Coronary artery (tissue), 2 donors: ENCODE measurements around the gene ANKS6.
"Not testable (repeated sequence)": the region's sequence is repeated elsewhere in the genome, so short reads cannot be mapped to it uniquely, and the experiment has no call there.

Source experiments
- DNase-seq: peaks from one replicate; pipeline ENCODE4 v3.0.0-alpha.2; 2017; ENCODE audit warnings: low spot score
- H3K27ac ChIP-seq, 2 donors: fragments of 200-600 bp; sonication (generic); one replicate each; pipeline ENCODE4 v1.5.1; 2016 to 2019
- H3K4me3 ChIP-seq: fragments of 200-600 bp; sonication (generic); 2 replicates; pipeline ENCODE4 v1.5.1; 2016; ENCODE audit warnings: mild to moderate bottlenecking, moderate library complexity
- CTCF ChIP-seq: fragments of 200-600 bp; sonication (generic); IDR thresholded peaks from one replicate; pipeline ENCODE4 v1.5.1; 2019; ENCODE audit warnings: antibody characterized with exemption

ANKS6 gene

GRCh38 chr9:98691890-98692289 is 104.5 kb downstream of the ANKS6 start:
- DNase-seq: no peak
- no peak for TF ChIP-seq CTCF

GRCh38 chr9:98690686-98691085 is 105.7 kb downstream of the ANKS6 start:
- Histone ChIP-seq H3K4me3 (no peak overlapping the region), H3K27ac (no peak overlapping the region)
- no peak for DNase-seq
- TF ChIP-seq CTCF: no peak

More at GRCh38 chr9:98691890-98692289, 104.5 kb downstream of the ANKS6 start:
- Histone ChIP-seq H3K4me3 (no peak overlapping the region), H3K27ac (no peak overlapping the region)

GRCh38 chr9:98688710-98689495 is 107.5 kb downstream of the ANKS6 start:
- no peak for DNase-seq
- Histone ChIP-seq H3K27ac (no peak overlapping the region), H3K4me3 (no peak overlapping the region)
- TF ChIP-seq CTCF: no peak

- no peak for TF ChIP-seq CTCF
- H3K27ac ChIP-seq: no peak overlapping the region
- H3K4me3 ChIP-seq: no peak overlapping the region
- DNase-seq: no peak
Observed at GRCh38 chr9:98687911-98688310, 108.4 kb downstream of the ANKS6 start.

- no peak overlapping the region for H3K27ac ChIP-seq
- DNase-seq: no peak
- no peak for TF ChIP-seq CTCF
Observed at GRCh38 chr9:98686961-98687855, 109.1 kb downstream of the ANKS6 start.

GRCh38 chr9:98684816-98685215 is 111.5 kb downstream of the ANKS6 start:
- not testable (repeated sequence) for H3K27ac ChIP-seq, H3K4me3 ChIP-seq, DNase-seq

More at GRCh38 chr9:98686961-98687855, 109.1 kb downstream of the ANKS6 start:
- H3K4me3 ChIP-seq: no peak overlapping the region
